Psoas muscle (tissue), 8 donors: ENCODE measurements around the gene SORT1. TPM values are rescaled to one million over a fixed set of nuclear protein-coding genes. Genes with fewer than 3 reads are reported as not detected.

Experiments used
- ATAC-seq, 4 donors: fragments of 200-7000 bp; cut with Tn5 transposase; one replicate each; pipeline ENCODE4 v1.9.1; 2020; ENCODE audit warnings: moderate library complexity in 3 of 4, mild to moderate bottlenecking in 2 of 4
- DNase-seq, 2 donors: peaks; one replicate each; pipeline ENCODE4 v3.0.0-alpha.2; 2020
- H3K27ac ChIP-seq: fragments of 200-600 bp; one replicate; pipeline ENCODE4 v1.8.0; 2022
- H3K27me3 ChIP-seq, 3 donors: fragments of 200-600 bp in 1 of 3; one replicate each; pipeline versions ENCODE4 v1.6.1 to v1.8.0; 2013 to 2022; ENCODE audit warnings: low read length in 2 of 3, mild to moderate bottlenecking in 2 of 3, moderate library complexity in 1 of 3; ENCODE audit not compliant: insufficient read depth in 3 of 3
- H3K36me3 ChIP-seq, 2 donors: fragments of 200-600 bp in 1 of 2; one replicate each; pipeline versions ENCODE4 v1.6.1 to v1.8.0; 2013 to 2022; ENCODE audit warnings: low read depth in 1 of 2, mild to moderate bottlenecking in 1 of 2, moderate library complexity in 1 of 2; ENCODE audit not compliant: insufficient read depth in 1 of 2
- H3K4me1 ChIP-seq: fragments of 200-600 bp; one replicate; pipeline ENCODE4 v1.8.0; 2022
- H3K4me3 ChIP-seq: fragments of 200-600 bp; one replicate; pipeline ENCODE4 v1.8.0; 2022; ENCODE audit warnings: mild to moderate bottlenecking
- H3K9me3 ChIP-seq: fragments of 200-600 bp; one replicate; pipeline ENCODE4 v1.8.0; 2022
- CTCF ChIP-seq: fragments of 200-600 bp; IDR thresholded peaks from one replicate; pipeline ENCODE4 v1.8.0; 2022; ENCODE audit warnings: antibody characterized with exemption
- whole genome bisulfite sequencing, 3 donors: extraction: QIAGEN DNeasy Blood & Tissue Kit; methylation state at CpG; one replicate each; pipeline versions ENCODE4 v1.1.6 to v1.1.7; 2013; 5-methylcytosine and 5-hydroxymethylcytosine counted together
- intact Hi-C, 2 donors: fragments of 100-400 bp; cut with DNase I; formaldehyde crosslinking; loops; one replicate each; pipeline versions ENCODE4 v1.11.0 to v1.14.2; 2022
- polyA plus RNA-seq, 3 donors: library from polyadenylated mRNA; stranded (reverse); fragments of 200-250 nt; gene quantifications; one replicate each; pipeline ENCODE4 v1.2.3, GENCODE V29; 2013
- total RNA-seq, 4 donors: library from RNA; stranded (reverse); fragmentation: NEBNext Ultra II Directional in 2 of 4; extraction: Animal tissue kit (Norgen Biotek cat#: 25700) in 2 of 4; gene quantifications; one replicate each; pipeline versions ENCODE4 v1.2.1 to v1.2.4, GENCODE V29; 2021 to 2023
- donor health status: healthy with polysubstance abuse.
- donor health status: DM: no; HTN: no; CAD: no; lungs with moderate emphysema.
- donor health status: Bipolar disorder and iron deficiency.
- donor health status: healthy.
- donor health status: DM: yes; HTN: yes; CAD: no.
- donor health status: DM: no; HTN: no; CAD: no.
- donor health status: DM: no; HTN: no; CAD: no.
- donor health status: DM: yes; HTN: yes; CAD: no.

SORT1 gene
- total and polyA plus RNA-seq, 7 donors = 15.8 to 363 (median 131) TPM

- Histone ChIP-seq H3K36me3 (peaks cover 4 to 95% of the 10 kb centered on the region in 2 donors), H3K4me1 (peaks cover 10% of the 10 kb centered on the region), H3K27me3 (no peaks in the 10 kb centered on the region), H3K9me3 (no peaks in the 10 kb centered on the region), H3K4me3 (no peak overlapping the region), H3K27ac (peak overlapping the region; percentile 79)
- DNase-seq = no peak
- 95 to 98% (median 96%) methylated on average over 3 of the region's 3 CpGs for WGBS, 3 donors
- no peak for ATAC-seq
- TF ChIP-seq CTCF = no peak
- intact Hi-C loops = no loop called here
Measured at GRCh38 chr1:109338608-109339007, 59.1 kb downstream of the SORT1 start.

GRCh38 chr1:109338091-109338490 lies 59.6 kb downstream of the SORT1 start:
- ATAC-seq = peak; percentile 42 to 55 (median 50)

GRCh38 chr1:109335091-109335490 lies 62.6 kb downstream of the SORT1 start:
- Histone ChIP-seq H3K4me1 (peaks cover 10% of the 10 kb centered on the region), H3K27me3 (no peaks in the 10 kb centered on the region), H3K27ac (no peak overlapping the region), H3K9me3 (peaks cover 17% of the 10 kb centered on the region), H3K4me3 (no peak overlapping the region), H3K36me3 (peaks cover 3 to 93% of the 10 kb centered on the region in 2 donors)
- intact Hi-C loops = no loop called here
- TF ChIP-seq CTCF = no peak
- DNase-seq (no peak), ATAC-seq (peak in 1 of 4 donors; percentile 2)
- 83 to 88% (median 86%) methylated on average over 4 of the region's 4 CpGs for WGBS, 3 donors

More at GRCh38 chr1:109338091-109338490, 59.6 kb downstream of the SORT1 start:
- H3K27ac ChIP-seq = peak overlapping the region; percentile 79
- WGBS, 3 donors = 90 to 96% (median 92%) methylated on average over 6 of the region's 6 CpGs
- intact Hi-C loops = no loop called here
- no peak overlapping the region for H3K4me3 ChIP-seq
- DNase-seq = no peak
- peaks cover 4 to 95% of the 10 kb centered on the region in 2 donors for H3K36me3 ChIP-seq
- no peak for TF ChIP-seq CTCF
- H3K4me1 ChIP-seq = peaks cover 10% of the 10 kb centered on the region
- H3K9me3 ChIP-seq = no peaks in the 10 kb centered on the region
- H3K27me3 ChIP-seq = no peaks in the 10 kb centered on the region

- DNase-seq (no peak), ATAC-seq (no peak)
- Histone ChIP-seq H3K27me3 (no peaks in the 10 kb centered on the region), H3K4me3 (no peak overlapping the region), H3K4me1 (no peaks in the 10 kb centered on the region), H3K27ac (no peak overlapping the region), H3K36me3 (peaks cover 10 to 99% of the 10 kb centered on the region in 2 donors), H3K9me3 (peaks cover 17% of the 10 kb centered on the region)
- intact Hi-C loops = no loop called here
- no peak for TF ChIP-seq CTCF
Measured at GRCh38 chr1:109331113-109331512, 66.6 kb downstream of the SORT1 start.

- DNase-seq (no peak), ATAC-seq (no peak)
- no peaks in the 10 kb centered on the region for H3K4me1 ChIP-seq
- intact Hi-C loops = loop anchor here in 1 of 2 donors (5.0 kb wide), 1 partner anchor 755 kb away; no protein-coding TSS in a partner anchor
- no peak for TF ChIP-seq CTCF
- H3K9me3 ChIP-seq = peaks cover 10% of the 10 kb centered on the region
- no peaks in the 10 kb centered on the region for H3K27me3 ChIP-seq
- H3K4me3 ChIP-seq = no peak overlapping the region
- H3K36me3 ChIP-seq = peaks cover 11 to 99% of the 10 kb centered on the region in 2 donors
- H3K27ac ChIP-seq = no peak overlapping the region
- WGBS, 3 donors = 79 to 86% (median 81%) methylated on average over 5 of the region's 5 CpGs
Measured at GRCh38 chr1:109327285-109327684, 70.4 kb downstream of the SORT1 start.
